Measurements from ENCODE around the gene DUS1L. TPM values are rescaled to one million over a fixed set of nuclear protein-coding genes. Genes with fewer than 3 reads are reported as not detected.

DUS1L gene
- total RNA-seq, 1 donor from 2014 or later: 64.0 TPM

DNA sequence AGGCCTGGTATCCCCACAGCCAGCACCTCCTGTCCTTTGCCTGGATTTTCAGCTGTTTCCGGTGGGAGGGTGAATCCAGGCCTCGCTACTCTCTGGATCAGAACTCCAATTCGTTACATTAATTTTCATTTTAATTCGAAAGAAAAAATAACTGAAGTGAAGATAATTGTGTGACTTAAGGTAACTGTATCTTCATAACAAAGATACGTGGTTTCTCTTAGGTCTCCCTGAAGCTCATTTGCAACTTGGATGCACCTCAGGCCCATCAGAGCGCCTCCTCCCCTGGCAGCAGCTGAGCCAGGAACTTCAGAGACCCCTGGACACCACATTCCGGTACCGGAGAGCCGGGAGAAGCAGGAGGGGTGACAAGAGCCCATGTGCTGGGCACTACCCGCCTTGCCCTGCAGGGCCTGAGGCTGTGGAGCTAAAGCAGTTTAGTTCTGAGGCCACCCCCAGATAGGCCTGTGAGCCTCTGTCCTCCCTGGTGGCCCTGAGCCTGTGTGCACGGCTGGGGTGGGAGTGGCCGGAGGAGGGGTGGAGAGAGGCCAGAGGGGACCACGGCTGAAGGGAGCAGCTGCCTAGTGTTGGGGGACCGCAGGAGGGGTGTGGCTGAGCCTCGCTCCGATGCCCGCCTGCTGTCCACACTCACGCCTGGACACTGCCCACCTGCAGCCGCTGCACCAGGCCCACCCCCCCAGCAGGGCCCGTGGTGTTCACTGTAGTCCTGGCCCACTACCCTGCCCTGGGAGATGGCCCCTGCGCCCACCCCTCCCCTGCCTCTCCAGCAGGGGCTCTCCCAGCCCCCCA is 11.4 kb upstream of the DUS1L start:
- H3K36me3 Mint-ChIP-seq (ENCODE audit: low read depth): peaks cover 11% of the 10 kb centered on the region
- H3K9me3 Mint-ChIP-seq (ENCODE audit: low read depth): no peaks in the 10 kb centered on the region
- TF ChIP-seq, protein P1, sequence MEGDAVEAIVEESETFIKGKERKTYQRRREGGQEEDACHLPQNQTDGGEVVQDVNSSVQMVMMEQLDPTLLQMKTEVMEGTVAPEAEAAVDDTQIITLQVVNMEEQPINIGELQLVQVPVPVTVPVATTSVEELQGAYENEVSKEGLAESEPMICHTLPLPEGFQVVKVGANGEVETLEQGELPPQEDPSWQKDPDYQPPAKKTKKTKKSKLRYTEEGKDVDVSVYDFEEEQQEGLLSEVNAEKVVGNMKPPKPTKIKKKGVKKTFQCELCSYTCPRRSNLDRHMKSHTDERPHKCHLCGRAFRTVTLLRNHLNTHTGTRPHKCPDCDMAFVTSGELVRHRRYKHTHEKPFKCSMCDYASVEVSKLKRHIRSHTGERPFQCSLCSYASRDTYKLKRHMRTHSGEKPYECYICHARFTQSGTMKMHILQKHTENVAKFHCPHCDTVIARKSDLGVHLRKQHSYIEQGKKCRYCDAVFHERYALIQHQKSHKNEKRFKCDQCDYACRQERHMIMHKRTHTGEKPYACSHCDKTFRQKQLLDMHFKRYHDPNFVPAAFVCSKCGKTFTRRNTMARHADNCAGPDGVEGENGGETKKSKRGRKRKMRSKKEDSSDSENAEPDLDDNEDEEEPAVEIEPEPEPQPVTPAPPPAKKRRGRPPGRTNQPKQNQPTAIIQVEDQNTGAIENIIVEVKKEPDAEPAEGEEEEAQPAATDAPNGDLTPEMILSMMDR (IDR thresholded peaks at IDR 0.05): no peak
- no peak overlapping the region for H3K4me3 Mint-ChIP-seq (ENCODE audit: unreplicated experiment)
- H3K27me3 Mint-ChIP-seq (ENCODE audit: low read depth): no peaks in the 10 kb centered on the region
- H3K27ac Mint-ChIP-seq (ENCODE audit: unreplicated experiment): no peak overlapping the region
- DNase-seq (ENCODE audit: low spot score): no peak
- H3K4me1 Mint-ChIP-seq (ENCODE audit: low read depth): no peaks in the 10 kb centered on the region

DNA sequence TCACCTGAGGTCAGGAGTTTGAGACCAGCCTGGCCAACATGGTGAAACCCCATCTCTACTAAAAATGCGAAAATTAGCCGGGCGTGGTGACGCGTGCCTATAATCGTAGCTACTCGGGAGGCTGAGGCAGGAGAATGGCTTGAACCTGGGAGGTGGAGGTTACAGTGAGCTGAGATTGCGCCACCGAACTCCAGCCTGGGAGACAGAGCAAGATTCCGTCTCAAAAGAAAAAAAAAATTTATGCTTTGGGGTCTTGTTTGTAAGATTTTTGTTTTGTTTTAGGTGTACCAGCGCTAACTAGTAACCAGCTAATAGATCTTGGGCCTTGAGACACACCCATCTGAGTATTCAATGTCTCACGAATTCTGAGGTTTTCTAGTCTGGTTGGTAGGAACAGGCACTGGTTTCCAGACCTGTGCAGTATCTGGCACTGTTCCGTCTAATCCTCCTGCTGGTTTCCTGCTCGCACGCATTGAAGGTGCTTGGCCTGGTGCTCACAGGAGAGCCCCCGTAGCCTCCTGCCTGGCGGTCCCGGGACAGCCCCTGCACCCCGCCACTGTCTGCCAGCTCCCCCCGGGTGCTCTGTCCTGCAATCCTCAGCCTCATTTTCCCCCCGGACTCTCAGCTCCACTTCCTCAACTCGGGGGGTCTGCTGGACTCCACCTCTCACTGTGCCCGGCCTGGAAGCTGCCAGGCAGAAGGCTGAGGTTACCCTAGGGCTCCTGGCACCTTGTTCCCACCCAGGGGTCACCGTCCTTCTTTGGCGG is 10.6 kb upstream of the DUS1L start:
- DNase-seq (ENCODE audit: low spot score): no peak
- peaks cover 11% of the 10 kb centered on the region for H3K36me3 Mint-ChIP-seq (ENCODE audit: low read depth)
- no peak overlapping the region for H3K4me3 Mint-ChIP-seq (ENCODE audit: unreplicated experiment)
- H3K4me1 Mint-ChIP-seq (ENCODE audit: low read depth): no peaks in the 10 kb centered on the region
- no peak overlapping the region for H3K27ac Mint-ChIP-seq (ENCODE audit: unreplicated experiment)
- no peaks in the 10 kb centered on the region for H3K9me3 Mint-ChIP-seq (ENCODE audit: low read depth)
- no peaks in the 10 kb centered on the region for H3K27me3 Mint-ChIP-seq (ENCODE audit: low read depth)
- TF ChIP-seq, protein P1 (IDR thresholded peaks at IDR 0.05): no peak

DNA sequence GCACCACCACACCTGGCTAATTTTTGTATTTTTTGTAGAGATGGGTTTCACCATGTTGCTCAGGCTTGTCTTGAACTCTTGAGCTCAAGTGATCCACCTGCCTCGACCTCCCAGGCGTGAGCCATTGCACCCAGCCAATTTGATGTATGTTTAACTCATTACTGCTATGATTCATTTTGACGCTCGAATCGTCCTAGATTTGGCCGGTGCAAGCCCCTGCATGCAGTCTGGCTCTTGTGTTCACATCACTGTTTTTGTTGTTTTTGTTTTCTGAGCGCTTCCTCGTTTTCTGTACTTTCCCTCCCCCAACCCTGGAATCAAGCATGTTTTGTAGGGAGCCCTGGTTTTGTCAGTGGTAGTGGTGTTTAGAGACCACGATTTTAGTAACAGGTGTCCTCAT is 7.8 kb upstream of the DUS1L start:
- DNase-seq (ENCODE audit: low spot score): no peak
- Mint-ChIP-seq H3K9me3 (ENCODE audit: low read depth) (no peaks in the 10 kb centered on the region), H3K36me3 (ENCODE audit: low read depth) (peaks cover 3% of the 10 kb centered on the region), H3K4me3 (ENCODE audit: unreplicated experiment) (no peak overlapping the region), H3K27ac (ENCODE audit: unreplicated experiment) (peak overlapping the region; percentile 49), H3K4me1 (ENCODE audit: low read depth) (no peaks in the 10 kb centered on the region), H3K27me3 (ENCODE audit: low read depth) (no peaks in the 10 kb centered on the region)
- TF ChIP-seq, protein P1 (IDR thresholded peaks at IDR 0.05): no peak

DNA sequence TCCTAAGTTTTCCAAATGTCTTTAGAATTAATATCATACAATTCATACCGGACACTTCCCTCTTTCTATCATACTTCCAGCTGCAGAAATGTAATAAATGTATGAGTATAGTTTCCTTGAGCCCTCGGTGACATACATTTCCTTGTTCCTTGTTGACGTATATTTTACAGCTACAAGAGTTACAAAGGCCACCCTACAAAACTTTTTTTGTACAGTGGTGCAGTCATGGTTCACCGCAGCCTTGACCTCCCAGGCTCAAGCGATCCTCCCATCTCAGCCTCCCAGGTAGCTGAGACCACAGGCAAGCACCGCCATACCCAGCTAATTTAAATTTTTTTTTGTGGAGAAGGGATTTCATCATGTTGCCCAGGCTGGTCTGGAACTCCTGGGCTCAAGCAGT is 7.2 kb upstream of the DUS1L start:
- TF ChIP-seq, protein P1 (IDR thresholded peaks at IDR 0.05): no peak
- Mint-ChIP-seq H3K9me3 (ENCODE audit: low read depth) (no peaks in the 10 kb centered on the region), H3K4me1 (ENCODE audit: low read depth) (no peaks in the 10 kb centered on the region), H3K36me3 (ENCODE audit: low read depth) (no peaks in the 10 kb centered on the region), H3K27ac (ENCODE audit: unreplicated experiment) (no peak overlapping the region), H3K27me3 (ENCODE audit: low read depth) (no peaks in the 10 kb centered on the region), H3K4me3 (ENCODE audit: unreplicated experiment) (no peak overlapping the region)
- no peak for DNase-seq (ENCODE audit: low spot score)

DNA sequence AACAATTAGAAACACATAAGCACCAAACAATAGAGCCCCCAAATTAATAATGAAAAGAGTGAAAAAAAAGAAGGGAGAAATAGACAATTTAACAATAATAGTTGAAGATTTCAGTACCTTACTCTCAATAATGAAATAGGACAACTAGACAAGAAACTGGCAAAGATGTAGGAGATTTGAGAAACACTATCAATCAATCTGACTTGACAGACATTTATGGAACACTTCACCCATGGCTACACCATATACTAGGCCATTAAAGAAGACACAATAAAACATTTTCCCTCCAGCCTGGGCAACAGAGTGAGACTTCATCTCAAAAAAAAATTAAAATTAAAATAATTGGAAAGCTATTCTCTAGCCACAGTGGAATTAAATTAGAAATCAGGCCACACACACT is 5.0 kb upstream of the DUS1L start:
- Mint-ChIP-seq H3K36me3 (ENCODE audit: low read depth) (no peaks in the 10 kb centered on the region), H3K27ac (ENCODE audit: unreplicated experiment) (no peak overlapping the region), H3K4me1 (ENCODE audit: low read depth) (peaks cover 6% of the 10 kb centered on the region), H3K9me3 (ENCODE audit: low read depth) (no peaks in the 10 kb centered on the region), H3K27me3 (ENCODE audit: low read depth) (no peaks in the 10 kb centered on the region), H3K4me3 (ENCODE audit: unreplicated experiment) (no peak overlapping the region)
- TF ChIP-seq, protein P1 (IDR thresholded peaks at IDR 0.05): no peak
- no peak for DNase-seq (ENCODE audit: low spot score)
